ENCODE measurements around the gene PCSK9.

DNA sequence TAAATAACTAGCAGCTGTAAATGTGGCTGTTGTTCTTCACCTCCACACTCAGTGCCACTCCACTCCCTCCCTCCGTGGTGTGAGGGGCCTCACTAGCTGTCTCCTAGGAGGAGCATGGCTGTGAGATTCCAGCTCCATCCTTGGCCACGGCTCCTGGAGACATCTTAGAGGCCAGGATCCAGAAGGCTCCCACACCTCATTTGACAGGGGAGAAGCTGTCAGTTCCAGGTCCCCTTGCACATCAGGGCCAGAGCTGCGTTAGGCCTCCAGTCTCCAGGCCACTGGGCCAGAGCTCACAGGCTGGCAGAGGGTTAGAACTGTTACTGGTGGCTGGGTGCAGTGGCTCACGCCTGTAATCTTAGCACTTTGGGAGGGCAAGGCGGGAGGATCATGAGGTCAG lies 15.0 kb downstream of the PCSK9 start:
- no peak for TF ChIP-seq POLR2AphosphoS5 (IDR thresholded peaks at IDR 0.05; ENCODE audit: borderline replicate concordance, low read depth, low read length)
- TF ChIP-seq EZH2 (IDR thresholded peaks at IDR 0.05), result no peak

All from SK-N-MC (cell line).